A673 (cell line): ENCODE measurements around the gene KRTAP9-2. TPM values are rescaled to one million over a fixed set of nuclear protein-coding genes. Genes with fewer than 3 reads are reported as not detected.
"Not testable (repeated sequence)": the region's sequence is repeated elsewhere in the genome, so short reads cannot be mapped to it uniquely, and the experiment has no call there.

Experiments used
- BruUV-seq: library from RNA; stranded (reverse); fragments of 400-500 nt; replicated peaks from 2 replicates; lab custom pipeline; 2021; lab: Mats Ljungman, UMichigan
- CTCF ChIA-PET: fragments of 300-600 bp; sonication (Branson Sonifier 250); formaldehyde crosslinking; loops from one replicate; lab custom pipeline; 2022; ENCODE audit warnings: antibody characterized with exemption; lab: Charles Lee
- POLR2A ChIA-PET: fragments of 300-600 bp; sonication (Branson Sonifier 250); formaldehyde crosslinking; loops from one replicate; lab custom pipeline; 2022; ENCODE audit warnings: antibody characterized with exemption; ENCODE audit not compliant: low non-redundant PET; lab: Charles Lee
- DNase-seq: peaks from one replicate; pipeline ENCODE4 v3.0.0-alpha.2; 2015; ENCODE audit warnings: low spot score
- H3K27ac ChIP-seq: fragments of 200-600 bp; sonication (generic); 2 replicates; pipeline ENCODE4 v1.5.1; 2016; ENCODE audit warnings: mixed run types, low read depth, mild to moderate bottlenecking, mixed read lengths, antibody characterized with exemption, low read length; ENCODE audit not compliant: poor library complexity, severe bottlenecking
- H3K27me3 ChIP-seq: fragments of 200-600 bp; sonication (generic); replicated peaks from 2 replicates; pipeline ENCODE4 v1.6.1; 2017; ENCODE audit warnings: mixed run types, low read depth, mild to moderate bottlenecking, mixed read lengths, antibody characterized with exemption, low read length; ENCODE audit not compliant: insufficient read depth, poor library complexity
- H3K36me3 ChIP-seq: fragments of 200-600 bp; sonication (generic); 2 replicates; pipeline ENCODE4 v1.6.1; 2016; ENCODE audit warnings: mixed run types, mild to moderate bottlenecking, mixed read lengths, antibody characterized with exemption, low read length; ENCODE audit not compliant: insufficient read depth, poor library complexity, severe bottlenecking
- H3K4me1 ChIP-seq: fragments of 200-600 bp; sonication (generic); 2 replicates; pipeline ENCODE4 v1.6.1; 2017; ENCODE audit warnings: mixed run types, mild to moderate bottlenecking, mixed read lengths, antibody characterized with exemption, low read length; ENCODE audit not compliant: insufficient read depth, poor library complexity, severe bottlenecking
- H3K4me3 ChIP-seq: fragments of 200-600 bp; sonication (generic); 2 replicates; pipeline ENCODE4 v1.5.1; 2016; ENCODE audit warnings: low read depth, mixed run types, mild to moderate bottlenecking, mixed read lengths, low read length; ENCODE audit not compliant: poor library complexity, severe bottlenecking
- H3K9me3 ChIP-seq: fragments of 200-600 bp; sonication (generic); 2 replicates; pipeline ENCODE4 v1.6.1; 2016; ENCODE audit warnings: mixed run types, low read depth, mild to moderate bottlenecking, mixed read lengths, antibody characterized with exemption, low read length; ENCODE audit not compliant: poor library complexity, severe bottlenecking
- CTCF ChIP-seq: fragments of 300-800, 200-600 bp; sonication (generic); conservative IDR thresholded peaks from 2 replicates; pipeline ENCODE4 v1.5.1; 2017; ENCODE audit warnings: low read depth, mild to moderate bottlenecking, antibody characterized with exemption, low read length, moderate library complexity, mixed read lengths
- EZH2 ChIP-seq: fragments of 200-600 bp; sonication (generic); IDR thresholded peaks from 2 replicates; pipeline ENCODE4 v1.6.1; 2017; ENCODE audit warnings: borderline replicate concordance, low read depth, mild to moderate bottlenecking, mixed read lengths, antibody characterized with exemption, low read length; ENCODE audit not compliant: poor library complexity, severe bottlenecking
- intact Hi-C: fragments of 100-400 bp; cut with micrococcal nuclease; formaldehyde crosslinking; loops from one replicate; pipeline ENCODE4 v1.10.0; 2022; ENCODE audit not compliant: unreplicated experiment
- total RNA-seq: library from RNA; stranded (reverse); gene quantifications from 2 replicates; pipeline ENCODE4 v1.2.3, GENCODE V29; 2021

KRTAP9-2 gene
- total RNA-seq, 1 experiment from 2014 or later = not detected

GRCh38 chr17:41230094-41230493, 3.6 kb downstream of the KRTAP9-2 start:
- H3K27me3 ChIP-seq = no peaks in the 10 kb centered on the region
- H3K9me3 ChIP-seq = no peaks in the 10 kb centered on the region
- no peak for TF ChIP-seq CTCF
- no peak for TF ChIP-seq EZH2
- ChIA-PET POLR2A (no interaction called here), CTCF (no interaction called here)
- no peaks in the 10 kb centered on the region for H3K4me1 ChIP-seq
- no peaks in the 10 kb centered on the region for H3K36me3 ChIP-seq
- intact Hi-C loops = no loop called here
- no peak overlapping the region for H3K27ac ChIP-seq
- no peak overlapping the region for H3K4me3 ChIP-seq
- BruUV-seq = no TSS peak
- DNase-seq = no peak

DNA sequence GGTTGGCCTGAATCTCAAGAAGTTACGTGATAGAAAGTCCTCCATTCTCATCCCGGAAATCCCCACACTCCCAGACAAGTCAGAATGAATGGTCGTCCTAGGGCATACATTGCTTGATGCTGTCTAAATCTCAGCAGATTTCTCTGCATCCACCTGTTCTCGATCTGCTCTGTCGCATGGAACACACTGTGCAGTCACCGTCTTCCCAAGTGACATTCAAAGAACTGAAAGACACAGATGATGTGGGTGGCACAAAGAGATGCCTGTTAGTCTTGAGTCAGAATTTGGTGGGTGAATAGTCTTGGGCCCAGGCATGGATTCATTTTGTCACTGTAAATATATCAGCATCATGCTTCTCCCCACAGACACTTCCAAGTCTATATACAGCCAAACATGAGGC, 5.3 kb downstream of the KRTAP9-2 start:
- no TSS peak for BruUV-seq
- intact Hi-C loops = no loop called here
- POLR2A ChIA-PET = no interaction called here

GRCh38 chr17:41232399-41233105, 6.1 kb downstream of the KRTAP9-2 start, which contains the start of gene KRTAP9-3:
KRTAP9-3 (plus strand) TSS chr17:41232449; CDS start chr17:41232502, 53 bp downstream.
- H3K4me3 ChIP-seq, BruUV-seq, H3K27me3 ChIP-seq, CTCF ChIA-PET, intact Hi-C loops, H3K36me3 ChIP-seq, H3K4me1 ChIP-seq, H3K27ac ChIP-seq, H3K9me3 ChIP-seq, POLR2A ChIA-PET, DNase-seq: not testable (repeated sequence)

More for the DNA sequence above, 5.3 kb downstream of the KRTAP9-2 start:
- no peak for TF ChIP-seq CTCF
- no peak for TF ChIP-seq EZH2
- no peaks in the 10 kb centered on the region for H3K9me3 ChIP-seq
- H3K4me1 ChIP-seq = no peaks in the 10 kb centered on the region
- no peak for DNase-seq
- CTCF ChIA-PET = no interaction called here
- H3K36me3 ChIP-seq = no peaks in the 10 kb centered on the region
- H3K4me3 ChIP-seq = no peak overlapping the region
- no peak overlapping the region for H3K27ac ChIP-seq
- no peaks in the 10 kb centered on the region for H3K27me3 ChIP-seq

- H3K27ac ChIP-seq, H3K4me1 ChIP-seq, POLR2A ChIA-PET, DNase-seq, H3K9me3 ChIP-seq, CTCF ChIA-PET, intact Hi-C loops, H3K27me3 ChIP-seq, BruUV-seq, H3K36me3 ChIP-seq, H3K4me3 ChIP-seq: not testable (repeated sequence)
These were observed 10.7 kb downstream of the KRTAP9-2 start for GRCh38 chr17:41237116-41237515.

- intact Hi-C loops, H3K27me3 ChIP-seq, BruUV-seq, POLR2A ChIA-PET, H3K4me1 ChIP-seq, DNase-seq, H3K4me3 ChIP-seq, CTCF ChIA-PET, H3K9me3 ChIP-seq, H3K27ac ChIP-seq, H3K36me3 ChIP-seq: not testable (repeated sequence)
These were observed 11.5 kb downstream of the KRTAP9-2 start, which contains the start of gene KRTAP9-8 for GRCh38 chr17:41237949-41238437. KRTAP9-8 (plus strand) TSS chr17:41237999; CDS start chr17:41238052, 53 bp downstream.
